Motor neuron (in vitro differentiated cells): Measurements from ENCODE around the gene SOX3. TPM values are rescaled to one million over a fixed set of nuclear protein-coding genes. Genes with fewer than 3 reads are reported as not detected.

Experiments
- ATAC-seq, 8 experiments: fragments of 200-7000 bp; cut with Tn5 transposase; replicated peaks in 6 of 8; 2 replicates each; pipeline ENCODE4 v1.8.0; 2021; ENCODE audit warnings: mild to moderate bottlenecking in 8 of 8, moderate library complexity in 8 of 8
- H3K27ac ChIP-seq, 2 donors: fragments of 250-450 bp; sonication (Bioruptor Pico); 2 replicates each; pipeline ENCODE4 v1.9.0; 2021; ENCODE audit warnings: antibody characterized with exemption in 2 of 2, mild to moderate bottlenecking in 2 of 2, moderate library complexity in 1 of 2
- H3K4me1 ChIP-seq, 2 donors: fragments of 250-450 bp; sonication (Bioruptor Pico); replicated peaks in 1 of 2; 2 replicates each; pipeline ENCODE4 v1.6.1; 2021; ENCODE audit warnings: antibody characterized with exemption in 2 of 2, mild to moderate bottlenecking in 2 of 2, moderate library complexity in 1 of 2
- H3K4me3 ChIP-seq, 5 donors: fragments of 250-450 bp; sonication (Bioruptor Pico); 2 replicates each; pipeline ENCODE4 v1.9.0; 2021; ENCODE audit warnings: antibody characterized with exemption in 5 of 5, mild to moderate bottlenecking in 5 of 5, moderate library complexity in 4 of 5
- WGBS, 10 experiments: fragments of 450-650 bp; shearing (Covaris generic); methylation state at CpG; one replicate each; pipeline ENCODE4 v1.0.0; 2022; 5-methylcytosine and 5-hydroxymethylcytosine counted together
- in situ Hi-C, 9 experiments: fragments of 400-800 bp; cut with MboI; loops; one replicate each; pipeline ENCODE4 v1.15.0; 2021; ENCODE audit warnings: low sequenced_read_pairs in 9 of 9, low pct_unique_long_range_greater_than_20kb in 2 of 9; ENCODE audit not compliant: unreplicated experiment in 9 of 9
- total RNA-seq, 8 experiments: library from RNA; unstranded; fragments of 300-600 nt; gene quantifications; 2 replicates each; pipeline versions ENCODE4 v1.2.3 to v1.2.4, GENCODE V29; 2022

The SOX3 gene
- total RNA-seq: 100 to 1,000 TPM in 1 of 8 experiments, 10 to 100 TPM in 3, 1 to 10 TPM in 1, under 1 TPM in 1, not detected in 2; 0.24 to 103 (median 15.0) TPM

DNA sequence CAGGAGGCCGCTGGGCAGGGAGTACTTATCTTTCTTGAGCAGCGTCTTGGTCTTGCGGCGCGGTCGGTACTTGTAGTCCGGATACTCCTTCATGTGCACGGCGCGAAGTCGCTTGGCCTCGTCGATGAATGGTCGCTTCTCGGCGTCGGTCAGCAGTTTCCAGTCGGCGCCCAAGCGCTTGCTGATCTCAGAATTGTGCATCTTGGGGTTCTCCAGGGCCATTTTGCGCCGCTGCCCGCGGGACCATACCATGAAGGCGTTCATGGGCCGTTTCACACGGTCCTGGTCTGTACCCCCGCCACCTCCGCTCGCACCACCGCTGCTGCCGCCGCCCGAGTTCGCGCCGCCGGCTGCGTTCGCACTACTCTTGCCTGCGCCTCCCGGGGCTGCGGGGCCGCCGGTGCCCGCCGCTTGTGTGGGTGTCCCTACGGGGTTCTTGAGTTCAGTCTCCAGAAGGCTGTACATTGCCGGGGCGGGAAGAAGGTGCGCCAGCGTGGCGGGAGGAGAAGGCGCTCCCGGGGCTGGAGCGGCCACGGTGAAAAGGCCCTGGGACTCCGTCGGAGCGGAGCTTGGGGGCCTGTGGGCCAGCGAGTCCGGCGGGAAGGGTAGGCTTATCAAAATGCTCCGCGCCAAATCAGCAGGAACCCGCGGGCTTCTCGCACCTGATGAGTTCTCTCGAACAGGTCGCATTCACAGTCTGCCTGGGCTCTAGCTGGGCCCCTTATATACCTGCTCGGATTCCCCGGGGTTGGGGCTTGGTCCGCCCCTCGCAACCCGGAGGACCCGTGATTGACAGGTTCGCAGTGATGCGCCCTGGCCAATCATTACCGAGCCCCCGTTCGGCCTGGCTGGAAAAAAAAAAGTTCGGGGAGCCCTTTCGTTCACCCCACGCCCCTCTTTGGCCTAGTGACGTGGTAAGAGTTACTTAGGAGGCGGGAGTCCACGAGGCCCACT is at the start of gene SOX3:
SOX3 (minus strand) TSS at position 699 of the 954 bp plus-strand sequence; CDS start at position 690, 9 bp downstream.
- H3K4me1 ChIP-seq: peaks cover 11 to 12% of the 10 kb centered on the region in 2 donors
- peak within 1 kb of the TSS; percentile 42 to 82 (median 50) for H3K4me3 ChIP-seq
- 0 to 30% (median 0%) methylated on average over 2 to 8 of the region's 87 CpGs; no CpG with 5 or more reads in 7 of the 10 experiments for WGBS, 10 experiments
- peak in 5 of 8 experiments; percentile 4 to 53 (median 37) for ATAC-seq
- in situ Hi-C loops: loop anchor here in 3 of 9 experiments (25.0 kb wide), 1 partner anchor 442 kb away; no protein-coding TSS in a partner anchor
- peak within 1 kb of the TSS; percentile 64 to 85 for H3K27ac ChIP-seq

DNA sequence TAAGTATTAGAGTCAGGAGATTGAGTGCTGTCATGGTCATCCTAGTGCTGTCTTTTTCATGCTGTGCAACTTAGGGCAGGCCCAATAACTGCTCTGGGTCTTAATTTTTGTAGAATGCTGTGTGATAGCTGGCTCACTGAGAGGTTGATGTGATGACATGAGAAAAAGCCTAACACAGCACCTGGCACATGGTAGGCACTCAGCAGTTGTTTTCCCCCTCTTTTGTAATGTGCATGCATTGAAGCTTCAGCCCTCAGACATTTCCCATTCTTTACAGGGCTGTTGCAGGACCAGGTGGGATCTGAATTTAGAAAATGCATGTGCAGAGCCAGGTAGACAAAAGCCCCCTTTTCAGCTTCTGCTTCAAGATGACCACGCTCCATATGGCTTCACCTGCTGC is 44.1 kb upstream of the SOX3 start:
- 50 to 80% methylated on average over 1 of the region's 1 CpG; no CpG with 5 or more reads in 8 of the 10 experiments for WGBS, 10 experiments
- H3K4me3 ChIP-seq: no peak overlapping the region
- in situ Hi-C loops: no loop called here
- H3K27ac ChIP-seq: no peak overlapping the region
- H3K4me1 ChIP-seq: no peaks in the 10 kb centered on the region
- no peak for ATAC-seq

DNA sequence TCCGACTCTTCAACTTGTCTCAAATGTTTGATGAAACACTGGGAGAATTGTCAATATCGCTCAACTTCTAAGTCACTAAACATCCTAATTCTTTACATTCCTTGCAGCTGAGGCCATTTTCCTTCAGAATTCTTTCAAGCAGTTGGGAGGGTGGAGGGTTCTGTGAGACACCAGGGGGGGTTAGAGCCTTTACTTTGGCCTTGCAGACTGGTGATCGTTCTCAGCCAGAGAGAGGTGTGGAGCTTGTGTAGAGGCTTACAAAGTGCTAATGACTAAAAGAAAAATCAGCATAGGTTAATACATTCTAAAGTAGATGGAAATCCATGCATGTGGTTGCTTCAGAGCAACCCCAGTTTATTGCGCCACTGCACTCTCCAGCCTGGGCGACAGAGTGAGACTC is 21.3 kb upstream of the SOX3 start:
- 32 to 60% (median 51%) methylated on average over 2 to 4 of the region's 5 CpGs; no CpG with 5 or more reads in 7 of the 10 experiments for WGBS, 10 experiments
- H3K4me1 ChIP-seq: peaks cover 0 to 5% of the 10 kb centered on the region in 2 donors
- H3K4me3 ChIP-seq: no peak overlapping the region
- in situ Hi-C loops: no loop called here
- peak in 2 of 8 experiments; percentile 39 to 75 for ATAC-seq
- no peak overlapping the region for H3K27ac ChIP-seq

DNA sequence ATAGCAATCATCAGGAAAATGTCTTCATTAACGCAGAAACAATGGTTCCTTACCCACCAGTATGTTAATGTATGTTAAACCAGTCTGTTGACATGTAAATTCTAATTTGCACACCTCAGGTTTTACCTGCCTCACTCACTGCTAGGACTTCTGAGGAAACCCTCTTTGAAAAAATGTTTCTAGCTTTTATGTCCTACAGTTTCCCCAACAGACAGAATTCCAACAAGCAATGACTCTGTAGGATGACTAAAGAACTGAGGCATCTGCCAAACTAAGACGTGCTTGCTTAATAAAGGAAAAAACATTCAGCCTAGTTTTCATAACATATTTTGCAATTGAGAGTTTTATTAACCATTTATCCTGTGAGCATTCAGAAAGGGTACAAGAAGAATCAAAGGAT is 20.6 kb upstream of the SOX3 start:
- ATAC-seq: no peak
- no peak overlapping the region for H3K27ac ChIP-seq
- in situ Hi-C loops: no loop called here
- H3K4me3 ChIP-seq: no peak overlapping the region
- 0 to 69% (median 18%) methylated on average over 2 of the region's 2 CpGs; no CpG with 5 or more reads in 6 of the 10 experiments for WGBS, 10 experiments
- peaks cover 0 to 5% of the 10 kb centered on the region in 2 donors for H3K4me1 ChIP-seq

DNA sequence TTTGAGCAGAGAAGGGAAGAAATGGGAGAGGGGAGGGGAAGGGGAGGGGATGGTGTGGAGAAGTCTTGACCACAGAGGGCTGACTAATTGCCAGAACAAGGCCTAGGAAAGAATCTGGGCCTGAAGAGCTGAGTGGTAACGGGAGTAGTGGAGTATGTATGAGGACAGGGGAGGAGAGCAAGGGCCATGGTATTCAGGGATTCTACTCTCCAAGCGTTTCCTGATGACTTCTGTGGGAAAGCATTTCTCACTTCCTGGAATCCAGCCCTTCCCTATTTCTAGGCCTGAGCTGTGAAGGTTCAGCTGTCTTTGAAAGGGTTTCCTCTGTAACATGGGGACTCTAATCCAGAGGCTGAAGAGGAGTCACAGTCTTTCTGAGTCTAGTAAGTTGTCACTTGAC is 19.7 kb upstream of the SOX3 start:
- no peak overlapping the region for H3K4me3 ChIP-seq
- WGBS, 10 experiments: no CpG with 5 or more reads among the region's 2 CpGs
- no peak overlapping the region for H3K27ac ChIP-seq
- peaks cover 0 to 5% of the 10 kb centered on the region in 2 donors for H3K4me1 ChIP-seq
- ATAC-seq: no peak
- in situ Hi-C loops: loop anchor here in 3 of 9 experiments (25.0 kb wide), 1 partner anchor 462 kb away; no protein-coding TSS in a partner anchor

DNA sequence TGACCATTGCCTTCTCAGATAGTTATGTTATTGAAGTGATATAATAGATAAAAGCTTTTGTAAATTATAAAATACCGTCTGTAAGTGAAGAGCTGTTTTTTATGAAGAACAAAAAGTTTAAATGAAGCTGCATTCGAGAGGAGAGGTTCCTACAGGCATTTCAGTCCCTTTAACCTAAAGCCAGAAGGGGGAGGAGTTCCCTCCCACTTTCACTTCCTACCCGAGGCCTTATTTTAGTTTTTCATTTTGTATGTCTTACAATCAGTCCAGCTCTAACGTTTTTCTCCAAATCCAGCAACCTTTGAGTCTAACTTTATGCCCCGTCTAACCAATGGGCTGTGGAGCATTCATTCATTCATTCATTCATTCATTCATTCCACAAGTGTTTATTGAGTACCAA is 16.5 kb upstream of the SOX3 start:
- no peak for ATAC-seq
- Histone ChIP-seq H3K27ac (no peak overlapping the region), H3K4me1 (peaks cover 0 to 3% of the 10 kb centered on the region in 2 donors), H3K4me3 (no peak overlapping the region)
- 0 to 92% (median 54%) methylated on average over 1 to 5 of the region's 5 CpGs; no CpG with 5 or more reads in 2 of the 10 experiments for WGBS, 10 experiments
- in situ Hi-C loops: loop anchor here in 3 of 9 experiments (25.0 kb wide), 1 partner anchor 459 kb away; no protein-coding TSS in a partner anchor

DNA sequence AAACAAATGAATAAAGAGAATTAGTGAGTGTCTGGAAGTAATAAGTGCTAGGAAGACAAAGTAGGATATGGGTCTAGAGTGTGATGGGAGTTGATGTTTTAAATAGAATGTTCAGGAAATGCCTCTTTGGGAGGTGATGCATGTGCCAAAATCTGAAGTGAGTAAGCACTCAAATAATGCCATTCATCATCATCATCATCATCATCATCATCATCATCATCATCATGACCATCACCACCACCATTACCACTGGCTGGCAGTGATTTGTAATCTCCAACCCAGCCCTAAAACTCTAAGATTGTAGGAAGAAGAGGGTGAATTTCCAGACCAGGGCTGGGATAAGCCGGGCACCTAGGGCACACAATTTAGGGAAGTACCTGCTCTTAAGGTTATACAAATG is 9.7 kb upstream of the SOX3 start:
- peaks cover 0 to 3% of the 10 kb centered on the region in 2 donors for H3K4me1 ChIP-seq
- 29 to 40% methylated on average over 1 of the region's 1 CpG; no CpG with 5 or more reads in 8 of the 10 experiments for WGBS, 10 experiments
- H3K4me3 ChIP-seq: no peak overlapping the region
- in situ Hi-C loops: loop anchor here in 3 of 9 experiments (25.0 kb wide), 1 partner anchor 452 kb away; no protein-coding TSS in a partner anchor
- H3K27ac ChIP-seq: no peak overlapping the region
- no peak for ATAC-seq

DNA sequence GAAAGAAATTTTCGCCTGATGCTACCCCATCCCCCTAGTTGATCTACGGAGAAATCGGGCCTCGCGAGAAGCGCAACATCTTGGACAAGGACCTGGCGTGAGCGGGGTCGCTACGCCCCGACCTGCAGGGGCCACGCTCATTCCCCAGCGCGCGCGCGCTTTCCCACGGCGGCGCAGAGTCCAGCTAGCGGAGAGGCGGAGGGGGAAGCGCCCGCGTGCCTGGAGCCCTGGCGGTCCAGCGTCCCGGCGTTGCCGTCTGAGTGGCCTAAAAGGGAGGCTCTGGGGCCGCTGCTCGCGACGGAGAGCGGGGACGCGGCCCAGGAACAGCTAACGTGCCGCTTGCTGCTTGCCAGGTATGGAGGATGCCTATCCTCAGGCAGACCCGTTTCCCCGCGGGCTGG is 6.0 kb upstream of the SOX3 start:
- no peak for ATAC-seq
- no peak overlapping the region for H3K4me3 ChIP-seq
- H3K27ac ChIP-seq: no peak overlapping the region
- peaks cover 0 to 3% of the 10 kb centered on the region in 2 donors for H3K4me1 ChIP-seq
- in situ Hi-C loops: loop anchor here in 3 of 9 experiments (25.0 kb wide), 1 partner anchor 449 kb away; no protein-coding TSS in a partner anchor
- WGBS, 10 experiments: 0 to 53% methylated on average over 1 to 5 of the region's 42 CpGs; no CpG with 5 or more reads in 8 of the 10 experiments

DNA sequence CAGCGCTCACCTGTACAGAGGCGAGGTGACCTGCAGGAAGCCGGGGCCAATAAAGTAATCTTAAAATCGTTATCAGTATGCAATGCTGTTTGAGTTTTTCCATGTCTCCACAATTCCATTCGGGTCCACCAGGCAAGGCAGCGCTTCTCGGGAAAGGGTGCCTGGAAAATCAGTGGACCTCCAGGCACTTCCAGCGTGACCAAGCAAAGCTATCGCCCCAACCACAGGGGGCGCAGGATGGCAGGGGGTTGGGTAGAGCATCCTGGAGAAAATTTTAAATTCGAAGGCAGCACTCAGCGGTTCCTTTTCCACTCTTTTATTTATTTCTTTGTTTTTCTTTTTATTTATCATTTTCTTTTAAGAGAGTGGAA is 5.4 kb upstream of the SOX3 start:
- ATAC-seq: no peak
- Histone ChIP-seq H3K27ac (no peak overlapping the region), H3K4me3 (no peak overlapping the region), H3K4me1 (peaks cover 0 to 3% of the 10 kb centered on the region in 2 donors)
- in situ Hi-C loops: loop anchor here in 3 of 9 experiments (25.0 kb wide), 1 partner anchor 448 kb away; no protein-coding TSS in a partner anchor
- 13 to 100% (median 60%) methylated on average over 1 to 8 of the region's 12 CpGs; no CpG with 5 or more reads in 3 of the 10 experiments for WGBS, 10 experiments

DNA sequence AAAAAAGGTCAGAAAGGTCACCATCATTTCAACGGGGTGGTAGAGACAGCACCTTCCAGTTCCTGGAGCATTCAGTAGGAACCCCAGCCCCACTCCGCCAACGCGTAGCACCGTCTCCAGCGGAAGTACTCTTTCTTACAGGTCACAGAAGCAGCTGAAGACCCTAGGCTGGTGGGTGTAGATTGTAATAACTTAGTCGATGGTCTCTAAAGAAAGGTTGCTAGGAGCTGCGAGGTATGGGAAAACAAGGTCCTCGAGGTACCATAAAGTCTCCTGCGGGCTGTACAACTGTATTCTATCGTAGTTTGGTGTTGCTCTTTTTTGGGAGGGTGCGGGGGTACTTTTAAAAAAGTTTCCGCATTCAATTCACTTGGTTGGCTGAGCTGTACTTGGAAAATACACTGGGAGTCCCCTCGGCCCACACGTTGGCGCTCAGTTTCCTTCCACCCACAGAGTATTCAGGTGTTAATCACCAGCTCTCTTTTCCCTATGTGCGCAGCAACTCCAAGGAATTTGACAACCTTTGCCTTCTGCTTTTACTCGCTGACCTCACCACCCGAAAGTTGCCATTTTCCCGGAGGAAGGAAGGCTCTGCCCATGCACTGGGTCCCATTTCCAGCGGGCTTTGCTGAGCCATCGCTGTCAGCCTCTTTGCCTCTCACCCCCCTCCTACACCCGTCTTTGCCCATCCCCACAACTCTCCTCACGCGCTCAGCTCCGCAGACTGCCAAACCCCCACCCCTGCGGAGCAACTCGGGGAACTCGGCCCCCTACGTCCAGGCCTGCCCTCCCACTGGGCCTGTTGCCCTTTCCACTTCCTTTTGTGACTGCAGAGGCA is 4.8 kb upstream of the SOX3 start:
- Histone ChIP-seq H3K4me3 (no peak overlapping the region), H3K4me1 (peaks cover 0 to 3% of the 10 kb centered on the region in 2 donors), H3K27ac (no peak overlapping the region)
- WGBS, 10 experiments: 0 to 52% (median 9%) methylated on average over 1 to 14 of the region's 30 CpGs; no CpG with 5 or more reads in 7 of the 10 experiments
- ATAC-seq: no peak
- in situ Hi-C loops: loop anchor here in 3 of 9 experiments (25.0 kb wide), 1 partner anchor 447 kb away; no protein-coding TSS in a partner anchor

DNA sequence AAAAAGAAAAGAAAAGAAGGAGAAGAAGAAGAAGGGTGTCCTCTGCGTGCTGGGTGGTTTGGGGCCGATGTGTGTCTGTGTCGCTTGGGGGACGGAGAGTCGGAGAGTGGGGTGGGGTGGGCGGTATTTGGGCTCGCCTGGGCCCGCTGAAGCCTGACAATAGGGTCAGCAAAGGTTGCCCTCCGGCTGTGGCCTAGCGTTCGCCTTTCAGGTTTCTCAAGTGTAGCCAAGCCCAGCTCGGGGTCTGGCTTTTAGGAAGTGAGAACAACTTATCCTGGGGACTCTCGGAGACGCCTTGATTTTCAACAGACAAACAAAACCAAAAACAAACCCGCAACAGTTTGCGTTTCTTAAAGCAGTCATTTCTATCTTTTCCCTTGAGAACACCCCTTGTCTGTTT is 4.1 kb upstream of the SOX3 start:
- in situ Hi-C loops: loop anchor here in 3 of 9 experiments (25.0 kb wide), 1 partner anchor 447 kb away; no protein-coding TSS in a partner anchor
- H3K27ac ChIP-seq: no peak overlapping the region
- peaks cover 0 to 3% of the 10 kb centered on the region in 2 donors for H3K4me1 ChIP-seq
- no peak for ATAC-seq
- WGBS, 10 experiments: 18 to 67% methylated on average over 3 of the region's 16 CpGs; no CpG with 5 or more reads in 8 of the 10 experiments
- no peak overlapping the region for H3K4me3 ChIP-seq

DNA sequence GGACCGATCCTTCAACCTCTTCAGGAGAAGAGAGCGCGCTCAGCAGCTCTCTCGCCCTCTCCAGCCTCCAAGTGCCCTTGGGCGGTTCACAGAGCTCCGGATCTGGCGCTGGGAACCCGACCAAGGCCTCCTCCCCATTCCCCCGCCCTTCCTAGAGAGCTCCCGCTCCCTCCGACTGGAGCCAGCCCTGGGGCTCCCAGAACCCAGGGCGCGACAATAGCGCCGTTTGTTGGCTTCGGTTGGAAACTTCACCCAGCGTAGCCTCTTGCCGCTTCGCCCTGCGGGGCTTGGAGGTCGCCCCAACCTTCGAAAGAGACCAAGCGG is 3.1 kb upstream of the SOX3 start:
- peak overlapping the region; percentile 24 to 82 (median 50) for H3K4me3 ChIP-seq

More for the DNA sequence above, 3.1 kb upstream of the SOX3 start:
- peaks cover 0 to 3% of the 10 kb centered on the region in 2 donors for H3K4me1 ChIP-seq
- in situ Hi-C loops: loop anchor here in 3 of 9 experiments (25.0 kb wide), 1 partner anchor 446 kb away; no protein-coding TSS in a partner anchor
- WGBS, 10 experiments: 20% methylated on average over 1 of the region's 23 CpGs; no CpG with 5 or more reads in 9 of the 10 experiments
- ATAC-seq: peak in 6 of 8 experiments; percentile 57 to 94 (median 64)
- no peak overlapping the region for H3K27ac ChIP-seq
